GM18868 (cell line): ENCODE results near the gene POLG.

ENCODE experiments used
- ATAC-seq: cut with Tn5 transposase; IDR thresholded peaks from one replicate; pipeline ENCODE4 v1.9.1; 2021; ENCODE audit warnings: mild to moderate bottlenecking, moderate library complexity; ENCODE audit not compliant: unreplicated experiment

POLG gene

DNA sequence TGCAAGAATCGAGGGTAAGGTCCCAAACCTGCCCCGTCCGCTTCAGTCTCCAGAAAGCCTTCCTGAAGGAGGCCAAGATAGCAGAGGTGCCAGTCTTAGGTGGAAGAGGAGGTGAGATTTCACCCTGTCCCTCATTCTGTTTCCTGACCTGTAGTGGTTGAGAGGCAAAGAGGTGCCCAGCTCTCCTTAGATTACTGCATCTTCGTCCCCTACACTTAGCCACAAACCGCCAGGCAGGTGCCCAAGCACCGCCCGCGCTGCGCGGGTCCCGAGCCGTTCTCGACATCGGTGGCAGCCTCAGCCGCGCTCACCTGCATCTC is 23.8 kb upstream of the POLG start:
- ATAC-seq = no peak

DNA sequence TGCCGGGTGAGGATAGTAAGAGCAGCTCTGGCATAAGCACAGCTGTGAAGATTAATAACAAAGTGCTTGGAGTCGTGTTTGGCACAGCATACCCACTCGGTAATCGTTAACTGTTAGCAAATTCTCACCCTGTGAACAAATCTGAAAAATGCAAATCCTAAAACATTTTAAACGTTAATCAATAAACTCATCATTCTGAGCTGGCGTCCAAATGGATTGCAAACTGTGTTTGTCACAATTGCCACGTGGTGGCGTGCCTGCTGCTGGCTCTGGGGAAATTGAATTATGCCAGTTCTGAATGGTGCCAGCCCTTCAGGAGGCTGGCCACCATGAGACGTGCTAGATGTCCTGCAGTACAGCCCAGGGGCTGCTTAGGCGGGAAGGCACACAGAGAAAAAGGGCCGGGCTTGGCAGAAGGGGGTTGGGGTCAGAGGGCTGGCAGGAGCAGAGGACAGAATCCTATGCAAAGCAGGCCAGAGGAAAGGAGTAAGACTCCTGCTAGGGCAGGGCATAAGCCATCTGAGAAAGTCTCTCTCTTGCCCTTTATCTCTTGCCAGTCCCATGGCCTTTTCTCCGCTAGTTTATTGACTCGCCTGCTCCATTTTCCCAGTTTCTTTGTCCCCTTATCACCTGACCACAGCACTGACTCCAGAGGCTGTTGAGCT is 22.1 kb upstream of the POLG start:
- no peak for ATAC-seq

DNA sequence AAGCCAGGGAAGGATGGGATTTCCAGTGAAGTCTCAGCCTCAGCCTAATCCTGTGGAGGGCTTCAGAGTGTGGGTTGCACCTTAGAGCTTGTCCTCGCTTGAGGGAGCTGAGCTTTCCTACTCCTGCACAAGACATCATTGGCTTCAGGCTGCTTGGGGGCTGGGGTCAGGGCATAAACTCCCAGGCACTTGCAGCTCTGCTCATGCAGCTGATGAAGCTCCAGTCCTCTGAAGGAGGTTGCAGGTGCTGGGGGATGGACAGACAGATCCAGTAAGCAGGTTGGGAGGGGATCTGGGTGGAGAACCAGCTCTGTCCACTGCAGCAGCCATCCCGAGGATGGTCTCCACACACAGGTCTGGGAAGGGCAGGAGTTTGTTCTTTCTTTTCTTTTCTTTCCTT is 19.4 kb upstream of the POLG start:
- no peak for ATAC-seq

DNA sequence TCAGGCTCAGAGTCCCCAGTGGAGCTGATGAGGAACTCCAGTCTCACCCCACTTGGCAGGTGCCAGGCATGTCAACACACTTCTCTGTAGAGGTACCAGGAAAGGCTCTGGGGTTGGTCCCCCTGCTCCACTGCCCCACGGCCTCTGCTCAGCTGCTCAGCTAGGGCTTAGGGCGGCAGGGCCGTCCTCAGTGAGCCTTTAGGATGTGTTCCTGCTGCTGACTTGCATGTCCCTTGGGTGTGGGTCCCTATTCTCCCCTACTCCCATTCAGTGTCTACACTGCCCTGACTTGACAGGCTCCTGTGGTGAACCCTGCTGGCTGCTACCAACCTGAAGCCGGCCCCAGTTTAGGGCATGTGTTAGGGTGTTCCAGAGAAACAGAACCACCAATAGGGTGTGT is 17.9 kb upstream of the POLG start:
- ATAC-seq = no peak

DNA sequence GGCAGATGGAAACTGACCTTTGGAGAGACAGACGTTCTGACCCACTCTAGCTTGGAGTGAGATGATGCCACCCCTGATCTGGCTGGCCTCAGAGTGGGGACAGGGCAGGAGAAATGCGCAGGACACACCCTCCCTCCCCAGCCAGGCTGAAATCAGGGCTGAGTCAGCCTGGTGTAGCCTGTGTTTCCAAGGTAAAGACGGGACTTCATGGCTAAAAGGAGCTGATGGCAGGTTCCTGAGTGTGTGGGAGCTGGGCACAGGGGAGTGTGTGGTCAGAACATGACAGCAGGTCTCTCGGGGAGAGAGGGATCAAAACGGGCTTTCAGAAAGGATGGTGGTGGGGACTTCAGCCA is 14.6 kb upstream of the POLG start:
- ATAC-seq = no peak

DNA sequence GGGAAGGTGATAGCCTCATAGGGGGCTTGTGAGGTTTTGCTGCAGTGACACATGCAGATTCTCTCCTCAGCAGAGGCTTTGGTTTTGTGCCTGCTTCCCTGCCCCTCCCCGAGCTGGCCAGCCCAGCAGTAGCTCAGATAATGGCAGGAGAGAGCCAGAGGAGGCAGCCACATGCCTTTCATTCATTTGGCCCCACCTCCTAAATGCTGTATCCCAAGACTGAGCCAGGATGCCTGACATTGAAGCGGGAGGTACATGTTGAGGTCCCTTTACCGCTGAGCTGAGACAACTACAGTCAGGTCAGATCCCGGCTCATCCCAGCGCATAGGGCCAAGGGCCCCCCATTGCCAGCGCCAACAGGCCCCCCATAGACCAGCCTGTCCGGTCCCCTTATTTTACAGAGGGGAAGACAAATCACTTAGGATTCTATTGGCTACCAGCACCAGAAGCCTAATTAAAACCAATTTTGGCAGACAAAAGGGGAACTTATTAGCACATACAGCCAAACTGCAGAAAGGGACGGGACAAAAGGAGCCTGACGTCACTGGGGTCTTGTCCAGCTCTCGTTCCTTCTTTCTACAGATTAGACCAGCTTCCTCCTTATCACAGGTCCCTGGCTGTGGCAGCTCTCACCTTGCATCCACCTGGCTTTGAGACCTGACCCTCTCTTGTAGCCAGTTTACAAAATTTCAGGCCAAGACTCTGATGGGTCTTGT is 12.1 kb upstream of the POLG start:
- no peak for ATAC-seq

DNA sequence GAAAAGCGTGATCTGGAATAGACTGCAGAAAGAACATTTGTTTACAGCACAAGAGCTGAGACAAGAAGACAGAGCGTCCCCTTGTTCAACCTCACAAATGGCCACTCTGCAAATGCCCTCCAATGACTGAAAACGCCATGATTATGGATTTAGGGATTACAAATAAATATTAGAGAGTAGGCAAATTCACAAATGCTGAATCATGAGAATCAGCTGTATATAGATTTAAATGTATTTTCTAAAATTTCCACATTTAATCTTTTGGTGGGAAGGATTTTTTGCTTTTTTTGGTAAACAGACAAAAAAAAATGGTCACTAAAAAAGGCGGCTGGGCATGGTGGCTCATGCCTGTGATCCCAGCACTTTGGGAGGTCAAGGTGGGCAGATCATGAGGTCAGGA is 10.6 kb upstream of the POLG start:
- ATAC-seq = no peak

DNA sequence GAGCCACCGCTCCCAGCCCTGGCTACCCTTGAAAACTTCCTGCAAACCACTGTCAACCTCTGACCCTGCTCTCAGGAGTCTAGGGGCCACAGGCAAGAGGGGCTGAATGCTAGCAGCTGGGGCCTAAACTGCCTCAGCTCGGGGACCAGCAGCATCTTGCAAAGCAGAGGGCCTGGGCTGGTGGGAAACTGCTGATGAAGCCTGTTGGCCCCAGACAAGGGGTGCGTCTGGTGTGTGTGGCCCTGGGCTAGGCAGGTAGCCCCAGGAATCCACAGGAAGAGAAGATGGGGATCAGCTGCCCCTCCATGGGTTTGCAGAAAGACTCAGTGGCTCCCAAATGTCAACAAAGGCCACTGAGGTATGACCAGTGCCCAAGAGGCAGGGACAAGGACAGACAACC is 8.2 kb upstream of the POLG start:
- ATAC-seq = no peak

DNA sequence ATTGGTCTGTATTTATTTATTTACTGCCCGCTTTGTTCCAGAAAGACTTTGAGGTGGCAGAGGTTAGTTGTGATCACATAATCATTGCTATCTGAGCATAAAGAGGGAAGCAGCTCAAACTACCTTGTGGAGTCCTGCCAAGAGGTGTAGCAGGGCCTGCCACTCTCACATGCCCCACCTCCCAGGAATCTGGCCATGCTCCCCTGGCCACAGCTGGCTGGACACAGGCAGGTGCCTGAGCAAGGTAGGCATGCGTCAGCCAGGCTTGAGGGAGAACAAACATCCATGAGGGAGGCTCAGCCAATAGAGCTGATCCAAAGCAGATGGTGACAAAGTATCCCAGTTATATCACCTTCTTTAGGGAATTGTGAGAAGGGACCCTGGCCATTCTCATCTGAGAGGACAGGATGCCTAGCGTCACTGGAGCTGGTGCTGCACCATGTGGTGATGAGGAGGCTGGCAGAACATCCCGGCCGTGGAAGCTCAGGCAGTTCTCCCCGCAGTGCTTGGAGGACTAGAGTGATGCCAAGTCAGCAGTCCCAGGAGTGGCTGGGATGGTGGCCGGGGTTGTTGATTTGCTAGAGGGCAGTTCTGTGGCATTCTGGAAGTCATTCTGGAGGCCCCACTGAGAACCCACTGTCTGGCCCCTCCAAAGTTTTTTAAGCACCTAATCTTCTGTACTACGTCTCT is 6.8 kb upstream of the POLG start:
- ATAC-seq = no peak

DNA sequence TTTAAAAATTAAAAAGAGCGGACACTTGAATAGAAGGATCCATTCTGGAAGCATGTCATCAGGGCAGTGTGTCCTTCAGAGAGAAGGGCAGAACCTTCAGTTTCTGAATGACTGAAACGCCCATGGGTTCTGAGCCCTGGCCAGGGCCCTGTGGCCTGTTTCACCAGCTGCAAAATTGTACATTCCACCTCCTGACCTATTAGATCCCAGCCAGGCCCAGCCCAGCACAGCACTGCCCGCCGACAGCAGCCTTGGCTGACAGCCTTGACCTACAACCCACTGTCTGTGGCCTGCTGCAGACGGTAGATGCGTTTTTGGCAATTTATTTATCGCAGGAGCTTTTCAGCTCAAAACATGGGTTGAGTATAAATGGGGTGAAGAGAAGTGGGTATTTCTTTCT is 5.9 kb upstream of the POLG start:
- ATAC-seq = no peak

DNA sequence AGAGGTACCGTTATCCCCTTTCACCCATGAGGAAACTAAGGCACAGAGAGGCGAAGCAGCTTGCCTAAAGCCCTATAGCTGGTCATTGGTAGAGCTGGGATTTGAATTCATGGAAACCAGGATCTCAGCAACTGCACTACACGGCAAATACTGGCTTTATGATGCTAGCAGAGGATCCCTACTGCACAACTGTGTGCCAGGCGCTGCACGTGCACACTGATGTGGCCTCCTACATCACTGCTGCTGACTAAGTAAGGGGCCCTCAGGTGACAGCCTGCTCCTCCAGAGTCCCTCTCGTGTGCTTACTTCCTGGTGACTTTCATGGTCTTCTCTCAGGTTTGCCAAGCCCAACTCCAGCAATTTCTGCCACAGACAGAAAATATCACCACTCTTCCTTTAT is 3.4 kb upstream of the POLG start:
- no peak for ATAC-seq

DNA sequence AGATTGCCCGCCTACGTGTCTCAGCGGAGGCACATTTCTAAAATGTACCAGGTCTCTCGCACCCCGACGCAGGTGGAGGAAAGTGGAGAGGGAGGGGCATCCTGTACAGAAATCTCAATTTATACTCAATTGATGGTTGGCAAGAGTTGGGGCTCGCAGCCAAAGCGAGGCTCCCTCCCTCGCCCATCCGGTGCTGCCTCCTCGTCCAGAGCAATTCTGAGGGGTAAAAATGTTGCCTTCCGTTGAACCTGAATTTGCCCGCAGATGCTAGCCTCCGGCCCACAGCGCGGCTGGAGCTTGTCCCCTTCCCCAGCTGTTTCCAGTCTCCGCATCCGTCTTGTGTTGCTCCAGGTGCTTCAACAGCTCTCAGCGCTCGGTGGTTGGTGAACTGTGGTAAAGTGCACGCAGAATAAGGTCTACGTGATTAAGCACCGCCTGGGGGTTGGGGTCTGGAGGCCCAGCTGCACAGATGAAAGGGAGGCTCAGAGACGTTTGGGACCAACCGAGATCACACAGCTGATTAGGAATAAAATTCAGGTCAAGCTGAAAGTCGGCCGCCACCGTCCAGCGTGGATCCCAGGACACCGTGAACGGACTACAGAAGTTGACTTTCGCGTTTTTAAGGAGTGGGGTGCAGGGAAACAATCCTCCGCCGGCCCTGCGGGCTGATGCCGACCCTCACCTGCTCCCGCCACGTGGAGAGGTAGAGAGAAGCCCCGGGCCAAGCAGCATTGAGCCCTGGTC is 846 bp upstream of the POLG start:
- peak; percentile 31 for ATAC-seq

DNA sequence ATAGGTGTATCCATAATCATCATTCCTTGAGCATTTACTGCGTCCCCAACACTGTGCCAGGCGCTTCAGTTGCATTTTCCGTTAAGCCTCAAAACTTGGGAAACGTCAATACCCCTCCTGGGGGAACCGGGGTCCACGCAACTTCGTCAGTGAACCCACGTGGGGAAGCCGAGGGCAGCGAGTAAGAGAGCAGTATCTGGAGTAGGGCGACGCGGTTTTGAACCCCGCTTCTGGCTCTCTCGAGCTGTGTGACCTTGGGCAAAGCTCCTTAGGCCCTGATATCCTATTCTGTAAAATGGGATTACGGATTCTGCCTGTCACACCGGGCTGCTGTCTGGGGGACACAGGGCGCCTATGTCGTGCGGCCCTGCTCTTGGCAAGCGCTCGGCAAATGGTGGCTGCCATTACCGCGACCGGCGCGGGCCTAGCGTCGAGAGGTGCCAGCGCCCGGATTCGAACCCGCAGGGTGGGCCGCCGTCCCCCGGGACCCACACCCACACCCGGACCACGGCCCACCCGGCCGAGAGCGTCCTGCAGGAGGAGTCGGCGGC is 590 bp downstream of the POLG start:
- peak; percentile 0 for ATAC-seq

DNA sequence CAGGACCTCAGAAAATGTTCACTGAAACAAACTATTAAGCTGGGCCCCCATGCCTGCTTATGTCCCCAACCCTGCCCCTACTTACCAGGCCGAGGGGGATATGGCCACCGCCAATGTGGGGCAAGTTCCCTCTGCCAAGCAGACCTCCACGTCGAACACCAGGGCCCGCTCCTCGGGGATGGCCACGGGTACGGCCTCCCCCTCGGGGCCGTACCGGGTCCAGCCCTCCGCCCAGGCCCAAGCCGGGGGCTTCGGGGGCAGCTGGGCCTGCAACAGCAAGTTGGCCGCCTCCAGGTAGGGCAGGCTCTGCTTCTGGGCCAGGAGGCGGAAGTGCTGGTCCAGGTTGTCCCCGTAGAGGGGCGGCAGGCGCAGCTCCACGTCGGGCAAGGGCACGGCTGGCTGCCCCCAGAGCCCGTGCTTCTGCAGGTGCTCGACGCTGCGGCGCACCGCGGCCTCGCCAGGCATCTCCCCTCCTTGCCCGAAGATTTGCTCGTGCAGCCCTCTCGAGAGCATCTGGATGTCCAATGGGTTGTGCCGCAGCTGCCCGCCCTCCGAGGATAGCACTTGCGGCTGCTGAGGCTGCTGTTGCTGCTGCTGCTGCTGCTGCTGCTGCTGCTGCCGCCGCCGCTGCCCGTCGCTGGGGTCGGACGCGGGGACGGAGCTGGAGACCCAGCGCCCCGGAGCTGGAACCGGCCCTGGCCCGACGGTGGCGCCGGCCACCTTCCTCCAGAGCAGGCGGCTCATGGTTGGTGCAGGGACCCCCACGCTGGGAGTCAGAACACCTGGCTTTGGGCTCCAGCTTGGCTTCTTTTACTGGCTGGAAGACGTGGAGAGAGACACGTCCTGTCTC is 1.4 kb downstream of the POLG start:
- no peak for ATAC-seq

DNA sequence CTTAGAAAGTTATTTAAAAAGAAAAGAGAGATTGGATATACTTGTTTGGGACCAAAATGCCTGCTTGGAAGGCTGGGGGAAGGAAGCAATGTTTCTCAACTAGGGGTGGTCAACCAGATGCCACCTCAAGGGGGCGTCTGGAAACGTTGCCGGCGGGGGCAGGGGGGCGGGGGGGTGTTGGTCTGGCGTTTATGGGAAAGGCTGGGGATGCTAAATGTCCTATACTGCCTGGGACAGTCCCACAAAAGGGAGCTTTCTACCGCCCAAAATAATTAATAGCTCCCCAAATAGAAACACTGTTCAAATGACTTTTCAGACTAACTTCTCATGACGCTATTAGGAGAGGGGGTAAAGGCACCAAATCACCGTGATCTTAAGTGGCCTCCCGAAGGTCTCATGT is 2.2 kb downstream of the POLG start:
- no peak for ATAC-seq

DNA sequence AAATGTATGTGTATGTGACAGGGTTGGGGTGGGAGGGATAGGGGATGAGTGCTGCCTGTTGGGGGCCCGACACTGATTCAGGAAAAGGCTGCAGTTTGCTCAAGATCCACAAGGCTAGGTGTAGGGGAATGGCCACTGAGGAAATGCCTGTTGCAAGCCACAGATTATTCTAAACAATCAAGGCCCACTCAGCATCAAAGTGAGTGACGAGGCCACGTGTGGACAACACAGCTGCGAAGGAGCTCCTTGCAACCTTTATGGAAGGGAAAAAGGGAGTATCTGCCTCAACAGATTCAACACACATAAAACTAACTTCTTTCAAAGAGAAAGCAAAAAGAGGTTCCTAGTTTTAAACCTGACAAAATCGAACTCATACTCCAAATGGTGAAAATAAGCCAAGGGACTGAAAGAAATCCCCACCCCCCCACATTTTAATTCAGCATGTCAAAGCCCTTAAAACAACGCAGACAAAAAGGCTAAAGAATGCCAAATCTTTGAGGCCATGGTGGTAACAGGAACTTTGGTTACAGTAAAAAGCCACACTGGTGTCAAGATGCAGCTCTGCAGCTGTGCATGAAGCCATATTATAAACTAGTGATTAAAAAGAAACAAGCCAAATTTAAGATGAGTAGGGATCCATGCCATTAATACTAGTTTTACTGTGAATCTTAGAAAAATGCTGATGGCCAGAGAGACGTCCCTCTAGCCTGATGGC is 3.6 kb downstream of the POLG start:
- ATAC-seq = no peak

DNA sequence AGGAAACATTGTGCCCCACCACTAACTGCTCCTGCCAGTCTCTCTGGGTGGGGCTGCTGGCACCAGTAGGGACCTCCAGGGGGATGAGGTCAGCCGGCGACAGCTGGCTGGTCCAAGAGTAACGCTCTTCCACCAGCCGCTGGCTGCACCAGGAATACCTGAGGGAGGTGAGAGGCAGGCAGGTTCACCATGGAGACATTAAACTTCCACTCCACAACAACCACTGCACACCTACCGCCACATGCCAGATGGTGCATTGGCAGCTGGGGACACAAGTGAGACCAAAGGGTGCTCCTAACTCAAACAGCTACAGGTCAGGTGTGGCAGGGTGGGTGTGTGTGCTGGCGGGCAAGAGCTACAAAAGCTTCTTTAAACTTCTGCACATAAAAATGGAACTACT is 4.5 kb downstream of the POLG start:
- ATAC-seq = no peak

DNA sequence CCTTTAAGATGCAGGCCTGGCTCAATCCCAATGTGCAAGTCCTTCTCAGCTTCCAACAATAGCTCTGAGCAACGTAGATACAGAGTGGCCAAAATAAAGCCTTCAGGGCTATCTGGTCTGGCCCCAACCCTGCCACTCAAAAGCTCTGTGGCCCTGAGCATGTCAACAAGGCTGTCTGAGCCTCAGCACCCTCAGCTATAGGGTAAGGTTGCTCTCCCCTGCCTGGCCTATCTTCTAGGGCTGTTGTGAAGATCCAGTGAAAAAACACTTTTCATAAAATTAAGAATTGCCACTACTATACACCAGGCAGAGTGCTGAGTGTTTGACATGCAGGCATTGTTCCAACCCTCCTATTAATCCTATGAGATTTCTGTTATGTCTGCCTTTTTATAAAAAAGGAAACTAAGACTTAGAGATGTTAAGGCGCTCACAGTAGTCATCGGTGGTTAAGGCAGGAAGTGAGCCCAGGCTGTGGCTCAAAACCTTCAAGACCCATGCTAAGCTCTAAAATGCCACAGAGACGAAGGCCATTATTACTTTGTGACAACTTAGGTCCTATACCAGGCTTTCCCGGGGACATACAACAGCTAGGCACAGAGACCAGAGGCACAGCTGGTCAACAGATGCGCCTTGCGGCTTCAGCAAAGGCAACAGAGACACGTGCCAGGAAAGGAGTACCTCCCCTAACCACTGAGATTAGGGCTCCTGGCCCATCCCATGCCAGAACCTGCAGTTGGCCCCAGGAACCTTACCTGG is 5.1 kb downstream of the POLG start:
- no peak for ATAC-seq
